HEK293 (cell line): ENCODE measurements around the gene SEC24C.

ENCODE experiments used
- FEZF1 ChIP-seq: fragments of 450-650 bp; formaldehyde crosslinking; IDR thresholded peaks from 2 replicates; pipeline ENCODE4 v1.5.1; 2016; ENCODE audit warnings: missing biosample characterization, missing genetic modification characterization
- MYNN ChIP-seq: fragments of 450-650 bp; formaldehyde crosslinking; IDR thresholded peaks from 2 replicates; pipeline ENCODE4 v1.5.1; 2016; ENCODE audit warnings: missing biosample characterization, missing genetic modification characterization, borderline replicate concordance
- REST ChIP-seq: fragments of 450-650 bp; formaldehyde crosslinking; IDR thresholded peaks from 2 replicates; pipeline ENCODE4 v1.5.1; 2016; ENCODE audit warnings: missing biosample characterization, missing genetic modification characterization
- ZFP3 ChIP-seq: fragments of 450-650 bp; formaldehyde crosslinking; IDR thresholded peaks from 2 replicates; pipeline ENCODE4 v1.5.1; 2016; ENCODE audit warnings: low read depth, missing biosample characterization, missing genetic modification characterization
- ZNF341 ChIP-seq: fragments of 450-650 bp; formaldehyde crosslinking; IDR thresholded peaks from 2 replicates; pipeline ENCODE4; 2016; ENCODE audit warnings: low read depth, missing biosample characterization, missing genetic modification characterization
- ZNF391 ChIP-seq: fragments of 450-650 bp; formaldehyde crosslinking; IDR thresholded peaks from 2 replicates; pipeline ENCODE4 v1.5.1; 2016; ENCODE audit warnings: low read depth, missing biosample characterization, missing genetic modification characterization, borderline replicate concordance
- ZNF792 ChIP-seq: fragments of 450-650 bp; formaldehyde crosslinking; IDR thresholded peaks from 2 replicates; pipeline ENCODE4 v1.5.1; 2016; ENCODE audit warnings: missing biosample characterization, missing genetic modification characterization
- TF ChIP-seq, protein P1 (sequence below): fragments of 450-650 bp; formaldehyde crosslinking; IDR thresholded peaks from 2 replicates; pipeline ENCODE4 v1.5.1; 2016; ENCODE audit warnings: missing biosample characterization, missing genetic modification characterization
- TF ChIP-seq, protein P2 (sequence below): fragments of 450-650 bp; formaldehyde crosslinking; IDR thresholded peaks from 2 replicates; pipeline ENCODE4 v1.5.1; 2016; ENCODE audit warnings: missing biosample characterization, missing genetic modification characterization

DNA sequence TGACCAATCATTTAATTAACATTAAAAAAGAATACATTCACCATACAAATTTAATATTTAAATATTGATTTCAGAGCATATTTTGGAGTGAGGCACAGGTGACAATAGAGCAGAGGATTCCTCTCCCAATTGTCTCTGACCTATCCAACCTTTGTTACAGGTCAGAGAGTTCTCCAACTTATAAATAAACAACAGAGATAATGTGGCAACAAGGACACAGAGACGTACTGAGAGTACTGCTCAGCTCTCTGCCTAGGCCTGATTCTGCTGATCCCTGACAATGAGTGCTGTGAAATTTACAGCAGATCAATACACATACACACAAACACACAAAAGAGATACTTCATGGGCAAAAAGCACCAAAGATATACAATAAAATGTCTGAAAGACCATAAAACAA lies 27.9 kb upstream of the SEC24C start:
- TF ChIP-seq, protein P1, sequence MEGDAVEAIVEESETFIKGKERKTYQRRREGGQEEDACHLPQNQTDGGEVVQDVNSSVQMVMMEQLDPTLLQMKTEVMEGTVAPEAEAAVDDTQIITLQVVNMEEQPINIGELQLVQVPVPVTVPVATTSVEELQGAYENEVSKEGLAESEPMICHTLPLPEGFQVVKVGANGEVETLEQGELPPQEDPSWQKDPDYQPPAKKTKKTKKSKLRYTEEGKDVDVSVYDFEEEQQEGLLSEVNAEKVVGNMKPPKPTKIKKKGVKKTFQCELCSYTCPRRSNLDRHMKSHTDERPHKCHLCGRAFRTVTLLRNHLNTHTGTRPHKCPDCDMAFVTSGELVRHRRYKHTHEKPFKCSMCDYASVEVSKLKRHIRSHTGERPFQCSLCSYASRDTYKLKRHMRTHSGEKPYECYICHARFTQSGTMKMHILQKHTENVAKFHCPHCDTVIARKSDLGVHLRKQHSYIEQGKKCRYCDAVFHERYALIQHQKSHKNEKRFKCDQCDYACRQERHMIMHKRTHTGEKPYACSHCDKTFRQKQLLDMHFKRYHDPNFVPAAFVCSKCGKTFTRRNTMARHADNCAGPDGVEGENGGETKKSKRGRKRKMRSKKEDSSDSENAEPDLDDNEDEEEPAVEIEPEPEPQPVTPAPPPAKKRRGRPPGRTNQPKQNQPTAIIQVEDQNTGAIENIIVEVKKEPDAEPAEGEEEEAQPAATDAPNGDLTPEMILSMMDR (tag by site-specific recombination), result no peak
- TF ChIP-seq FEZF1 (tag by site-specific recombination) (no peak), REST (tag by site-specific recombination) (no peak), ZNF391 (tag by site-specific recombination) (no peak), ZNF341 (tag by site-specific recombination) (no peak), ZNF792 (tag by site-specific recombination) (no peak), ZFP3 (no peak), MYNN (tag by site-specific recombination) (no peak)
- TF ChIP-seq, protein P2, sequence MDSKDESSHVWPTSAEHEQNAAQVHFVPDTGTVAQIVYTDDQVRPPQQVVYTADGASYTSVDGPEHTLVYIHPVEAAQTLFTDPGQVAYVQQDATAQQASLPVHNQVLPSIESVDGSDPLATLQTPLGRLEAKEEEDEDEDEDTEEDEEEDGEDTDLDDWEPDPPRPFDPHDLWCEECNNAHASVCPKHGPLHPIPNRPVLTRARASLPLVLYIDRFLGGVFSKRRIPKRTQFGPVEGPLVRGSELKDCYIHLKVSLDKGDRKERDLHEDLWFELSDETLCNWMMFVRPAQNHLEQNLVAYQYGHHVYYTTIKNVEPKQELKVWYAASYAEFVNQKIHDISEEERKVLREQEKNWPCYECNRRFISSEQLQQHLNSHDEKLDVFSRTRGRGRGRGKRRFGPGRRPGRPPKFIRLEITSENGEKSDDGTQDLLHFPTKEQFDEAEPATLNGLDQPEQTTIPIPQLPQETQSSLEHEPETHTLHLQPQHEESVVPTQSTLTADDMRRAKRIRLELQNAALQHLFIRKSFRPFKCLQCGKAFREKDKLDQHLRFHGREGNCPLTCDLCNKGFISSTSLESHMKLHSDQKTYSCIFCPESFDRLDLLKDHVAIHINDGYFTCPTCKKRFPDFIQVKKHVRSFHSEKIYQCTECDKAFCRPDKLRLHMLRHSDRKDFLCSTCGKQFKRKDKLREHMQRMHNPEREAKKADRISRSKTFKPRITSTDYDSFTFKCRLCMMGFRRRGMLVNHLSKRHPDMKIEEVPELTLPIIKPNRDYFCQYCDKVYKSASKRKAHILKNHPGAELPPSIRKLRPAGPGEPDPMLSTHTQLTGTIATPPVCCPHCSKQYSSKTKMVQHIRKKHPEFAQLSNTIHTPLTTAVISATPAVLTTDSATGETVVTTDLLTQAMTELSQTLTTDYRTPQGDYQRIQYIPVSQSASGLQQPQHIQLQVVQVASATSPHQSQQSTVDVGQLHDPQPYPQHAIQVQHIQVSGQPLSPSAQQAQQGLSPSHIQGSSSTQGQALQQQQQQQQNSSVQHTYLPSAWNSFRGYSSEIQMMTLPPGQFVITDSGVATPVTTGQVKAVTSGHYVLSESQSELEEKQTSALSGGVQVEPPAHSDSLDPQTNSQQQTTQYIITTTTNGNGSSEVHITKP (tag by site-specific recombination), result no peak
